ENCODE results near the gene ARNT2.

GRCh38 chr15:80584973-80585525, 180.9 kb downstream of the ARNT2 start:
- TF ChIP-seq CTCF (conservative IDR thresholded peaks at IDR 0.05 in 1 of 2, IDR thresholded peaks at IDR 0.05 in 1 of 2; ENCODE audit: low read depth in 1 of 2, low read length in 2 of 2) (no peak), EZH2 (IDR thresholded peaks at IDR 0.05; ENCODE audit: low read length, missing control alignments) (no peak)
